Measurements from ENCODE around the gene PALLD. TPM values are rescaled to one million over a fixed set of nuclear protein-coding genes. Genes with fewer than 3 reads are reported as not detected.

Gene PALLD
- total RNA-seq, 2 donors from 2014 or later, result 649 to 791 TPM

- no peak for DNase-seq (ENCODE audit: low spot score)
- intact Hi-C loops (cut with DNase I), result no loop called here
These were observed 343.0 kb downstream of the PALLD start for GRCh38 chr4:168839758-168840391.

GRCh38 chr4:168840392-168840763, 343.5 kb downstream of the PALLD start:
- DNase-seq (ENCODE audit: low spot score), result no peak
- intact Hi-C loops (cut with DNase I), result no loop called here

DNA sequence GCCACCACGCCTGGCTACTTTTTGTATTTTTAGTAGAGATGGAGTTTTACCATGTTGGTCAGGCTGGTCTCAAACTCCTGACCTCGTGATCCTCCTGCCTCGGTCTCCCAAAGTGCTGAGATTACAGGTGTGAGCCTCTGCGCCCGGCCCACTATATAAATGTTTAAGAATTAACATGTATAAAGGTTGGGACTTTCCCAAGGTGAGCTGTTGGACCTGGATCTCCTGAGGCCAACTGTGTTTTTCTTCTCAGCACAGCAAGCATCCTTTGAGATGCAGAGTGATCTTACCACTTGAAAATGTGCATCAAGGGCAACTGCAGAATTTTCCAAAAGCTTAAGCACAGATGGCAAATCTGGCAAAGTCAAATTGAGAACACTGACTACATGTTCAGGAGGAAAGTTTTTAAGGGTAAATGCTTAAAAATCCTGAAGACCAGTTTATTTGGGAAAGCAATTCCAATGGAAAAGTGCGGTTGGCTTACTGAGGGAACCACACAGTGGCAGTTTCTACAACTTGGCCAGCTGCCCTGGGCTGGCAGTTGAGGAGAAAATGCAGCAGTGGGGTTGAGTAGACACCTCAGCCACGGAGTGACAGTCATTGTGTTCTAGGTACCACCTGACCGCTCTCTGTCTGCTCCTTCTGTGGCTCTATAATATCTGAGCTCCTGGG, 344.3 kb downstream of the PALLD start:
- intact Hi-C loops (cut with DNase I), result no loop called here
- no peak for DNase-seq (ENCODE audit: low spot score)

- intact Hi-C loops (cut with DNase I), result no loop called here
- DNase-seq (ENCODE audit: low spot score), result no peak
These were observed 344.8 kb downstream of the PALLD start for GRCh38 chr4:168841672-168842019.

GRCh38 chr4:168842186-168842585, 345.3 kb downstream of the PALLD start:
- intact Hi-C loops (cut with DNase I), result no loop called here
- DNase-seq (ENCODE audit: low spot score), result no peak

GRCh38 chr4:168843635-168844034, 346.8 kb downstream of the PALLD start:
- DNase-seq (ENCODE audit: low spot score), result no peak
- intact Hi-C loops (cut with DNase I), result no loop called here

DNA sequence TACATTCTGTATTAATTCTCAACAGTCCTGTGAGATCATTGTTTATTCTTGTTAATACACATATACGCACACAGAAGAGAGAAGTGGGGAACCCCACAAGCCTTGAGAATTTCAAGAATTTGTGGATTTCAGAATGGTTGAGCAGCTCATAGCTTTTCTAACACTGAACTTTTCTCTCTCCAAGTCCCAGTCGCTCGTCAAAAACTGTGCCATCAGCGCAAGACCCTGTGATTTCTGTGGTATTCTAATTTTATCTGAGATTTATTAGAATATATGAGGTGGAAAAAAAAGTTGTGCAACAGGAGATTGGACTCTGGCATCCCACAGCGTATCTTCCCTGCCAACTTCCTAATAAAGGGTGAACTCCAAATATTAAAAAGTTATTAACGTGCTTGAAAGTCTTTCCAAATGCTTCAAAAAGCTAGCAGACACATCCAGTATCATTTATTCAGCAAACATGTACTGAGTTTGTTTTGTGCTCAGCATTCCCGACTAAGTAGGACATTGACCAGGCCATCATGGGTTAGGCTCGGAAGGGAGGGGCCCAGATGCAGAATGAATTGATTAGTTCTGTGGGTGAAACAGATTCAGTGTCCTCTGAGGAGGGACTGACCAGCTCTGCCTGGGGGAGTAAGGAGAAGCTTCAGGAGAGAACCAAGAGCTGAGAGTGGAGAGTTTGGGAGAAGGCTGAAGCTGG, 347.6 kb downstream of the PALLD start:
- intact Hi-C loops (cut with DNase I), result no loop called here
- no peak for DNase-seq (ENCODE audit: low spot score)

GRCh38 chr4:168845897-168846296, 349.0 kb downstream of the PALLD start:
- intact Hi-C loops (cut with DNase I), result loop anchor here in 1 of 2 donors (2.0 kb wide), 1 partner anchor 29 kb away; no protein-coding TSS in a partner anchor
- no peak for DNase-seq (ENCODE audit: low spot score)

DNA sequence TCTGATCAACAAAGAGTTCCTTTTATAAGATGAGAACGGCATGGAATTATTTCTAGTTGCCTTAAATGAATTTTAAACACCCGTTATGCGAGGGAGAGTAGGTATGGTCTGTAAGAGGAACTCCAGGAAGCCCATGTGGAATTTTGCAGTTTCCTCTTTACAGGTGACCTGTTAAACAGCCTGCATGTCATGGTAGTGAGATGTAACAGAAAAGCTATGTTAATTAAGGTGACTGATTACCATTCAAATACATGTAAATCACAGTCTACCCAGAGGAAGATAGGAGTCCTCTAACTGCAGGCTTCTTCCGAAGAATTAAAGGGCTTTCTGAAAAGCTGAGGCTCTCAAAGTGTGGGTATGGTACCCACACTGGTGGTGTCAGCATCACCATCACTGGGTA, 349.6 kb downstream of the PALLD start:
- DNase-seq (ENCODE audit: low spot score), result no peak
- intact Hi-C loops (cut with DNase I), result loop anchor here in 1 of 2 donors (2.0 kb wide), 1 partner anchor 28 kb away; no protein-coding TSS in a partner anchor

- intact Hi-C loops (cut with DNase I), result loop anchor here in 1 of 2 donors (2.0 kb wide), 1 partner anchor 27 kb away; no protein-coding TSS in a partner anchor
- no peak for DNase-seq (ENCODE audit: low spot score)
These were observed 351.1 kb downstream of the PALLD start for GRCh38 chr4:168847771-168848502.

- intact Hi-C loops (cut with DNase I), result no loop called here
- no peak for DNase-seq (ENCODE audit: low spot score)
These were observed 352.3 kb downstream of the PALLD start for GRCh38 chr4:168849030-168849675.

GRCh38 chr4:168849997-168850396, 353.1 kb downstream of the PALLD start:
- intact Hi-C loops (cut with DNase I), result no loop called here
- no peak for DNase-seq (ENCODE audit: low spot score)

DNA sequence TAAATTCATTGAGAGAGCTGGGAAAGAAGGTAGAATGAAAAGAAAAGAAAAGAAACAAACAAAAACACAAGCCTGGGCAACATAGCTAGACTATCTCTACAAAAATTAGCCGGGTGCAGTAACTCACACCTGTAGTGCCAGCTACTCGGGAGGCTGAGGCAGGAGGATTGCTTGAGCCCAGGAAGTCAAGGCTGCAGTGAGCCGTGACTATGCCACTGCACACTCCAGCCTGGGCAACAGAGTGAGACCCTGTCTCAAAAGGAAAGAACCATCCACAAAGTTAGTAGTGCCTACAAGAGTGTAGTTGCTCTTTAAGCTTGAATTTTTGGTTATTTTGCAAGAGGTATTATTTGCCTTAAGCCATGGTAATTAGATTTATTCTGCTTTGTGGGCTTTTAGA, 355.5 kb downstream of the PALLD start:
- intact Hi-C loops (cut with DNase I), result no loop called here
- no peak for DNase-seq (ENCODE audit: low spot score)

DNA sequence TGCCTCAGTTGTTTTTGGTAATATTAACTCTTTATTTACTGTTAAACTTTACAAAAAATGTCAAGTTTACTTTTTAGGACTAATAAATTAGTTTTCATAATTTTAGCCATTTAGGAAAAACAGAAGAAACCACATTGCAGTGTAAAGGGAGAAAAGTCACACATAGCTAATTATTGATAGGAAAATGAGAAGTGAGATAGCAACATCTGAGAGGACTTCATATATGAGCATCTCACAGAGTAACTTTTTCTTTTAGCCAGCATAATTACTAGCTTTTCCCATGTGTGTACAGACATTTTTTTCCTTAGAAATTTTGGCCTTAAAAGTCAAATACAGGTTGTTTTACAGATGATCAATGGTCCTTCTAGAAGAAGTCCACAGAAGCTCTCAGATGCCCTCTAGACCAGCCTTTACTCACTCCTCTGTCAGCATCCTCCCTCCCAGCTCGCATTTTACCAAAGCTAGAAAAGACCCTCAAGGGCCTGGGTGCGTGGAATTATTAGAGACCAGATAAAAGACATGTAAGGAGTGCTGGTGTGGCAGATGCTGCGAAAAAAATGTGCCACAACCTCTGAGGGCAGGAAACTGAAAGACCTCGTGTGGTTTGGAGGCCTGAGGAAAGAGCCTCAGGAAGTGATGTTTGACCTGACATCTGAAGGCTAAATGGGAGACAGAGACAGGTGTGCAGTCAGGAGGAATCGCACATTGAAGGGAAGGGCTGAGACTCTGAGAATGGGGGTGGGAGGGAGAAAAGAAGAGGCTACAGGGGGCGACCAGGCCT, 356.3 kb downstream of the PALLD start:
- no peak for DNase-seq (ENCODE audit: low spot score)
- intact Hi-C loops (cut with DNase I), result no loop called here

- intact Hi-C loops (cut with DNase I), result no loop called here
- no peak for DNase-seq (ENCODE audit: low spot score)
These were observed 356.9 kb downstream of the PALLD start for GRCh38 chr4:168853770-168854169.

DNA sequence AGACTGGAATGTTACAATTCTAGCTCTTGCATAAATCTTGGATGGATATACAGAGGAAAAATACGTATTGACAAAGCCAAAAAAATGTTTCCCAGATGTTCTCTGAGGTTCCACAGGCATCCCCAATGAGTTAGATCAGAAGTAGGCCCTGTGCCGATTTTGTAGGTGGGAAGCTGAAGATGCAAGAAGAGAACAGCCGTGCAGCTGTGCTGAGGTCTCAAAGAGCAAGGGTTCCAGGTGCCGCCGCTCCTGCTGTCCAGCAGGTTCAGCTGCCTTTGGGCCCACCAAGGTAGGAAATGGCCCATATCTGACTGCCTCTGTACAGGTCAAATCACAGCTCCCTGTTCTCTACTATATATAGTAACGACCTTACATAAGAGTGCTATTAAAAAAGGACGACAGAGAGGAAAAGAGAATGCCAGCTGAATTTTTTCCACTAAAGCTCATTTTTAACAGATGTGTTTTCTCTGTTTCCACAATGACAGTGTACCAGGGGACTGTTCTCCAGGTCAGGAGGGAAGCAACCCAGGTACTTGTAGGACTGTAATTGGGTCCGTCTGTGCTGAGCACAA, 357.6 kb downstream of the PALLD start:
- intact Hi-C loops (cut with DNase I), result no loop called here
- DNase-seq (ENCODE audit: low spot score), result no peak

DNA sequence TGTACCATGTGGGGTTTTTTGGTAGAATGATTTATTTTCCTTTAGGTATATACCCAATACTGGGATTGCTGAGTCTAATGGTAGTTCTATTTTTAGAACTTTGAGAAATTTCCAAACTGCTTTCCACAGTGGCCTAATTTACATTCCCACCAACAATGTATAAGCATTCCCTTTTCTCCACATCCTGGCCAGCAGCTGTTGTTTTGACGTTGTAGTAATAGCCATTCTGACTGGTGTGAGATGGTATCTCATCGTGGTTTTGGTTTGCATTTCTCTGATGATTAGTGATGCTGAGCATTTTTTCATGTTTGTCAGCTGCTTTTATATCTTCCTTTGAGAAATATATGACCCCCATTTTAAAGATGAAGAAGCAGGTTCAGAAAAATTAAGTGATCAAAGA, 359.5 kb downstream of the PALLD start:
- intact Hi-C loops (cut with DNase I), result no loop called here
- no peak for DNase-seq (ENCODE audit: low spot score)

GRCh38 chr4:168857009-168857408, 360.2 kb downstream of the PALLD start:
- intact Hi-C loops (cut with DNase I), result no loop called here

More at GRCh38 chr4:168857009-168857408, 360.2 kb downstream of the PALLD start:
- peak; percentile 43 for DNase-seq (ENCODE audit: low spot score)

Data from posterior vena cava (tissue), 2 donors.